IMR-90 (cell line): Measurements from ENCODE around the gene EPB41L2. TPM values are rescaled to one million over a fixed set of nuclear protein-coding genes. Genes with fewer than 3 reads are reported as not detected.
"Not testable (repeated sequence)": the region's sequence is repeated elsewhere in the genome, so short reads cannot be mapped to it uniquely, and the experiment has no call there.

Experiments used
- ATAC-seq: fragments of 200-7000 bp; cut with Tn5 transposase; 2 replicates; pipeline ENCODE4 v1.9.1; 2020; ENCODE audit warnings: low read depth, mild to moderate bottlenecking, moderate library complexity
- BruUV-seq: library from RNA; stranded (reverse); fragments of 400-500 nt; replicated peaks from 2 replicates; lab custom pipeline; 2021; lab: Mats Ljungman, UMichigan
- CTCF ChIA-PET: fragments of 300-600 bp; formaldehyde crosslinking; extraction: SDS; loops from one replicate; lab custom pipeline; 2021; ENCODE audit warnings: antibody characterized with exemption; lab: Yijun Ruan, JAX
- POLR2A ChIA-PET: fragments of 300-600 bp; sonication (Branson Sonifier 250); formaldehyde crosslinking; loops from one replicate; lab custom pipeline; 2022; ENCODE audit warnings: antibody characterized with exemption; ENCODE audit not compliant: unreplicated experiment; lab: Charles Lee
- DNase-seq: peaks from one replicate; pipeline ENCODE4 v3.0.0; 2013
- H2AFZ ChIP-seq: replicated peaks from 2 replicates; pipeline ENCODE3; 2013; ENCODE audit warnings: low read length, mild to moderate bottlenecking; ENCODE audit not compliant: poor library complexity
- H2AK5ac ChIP-seq: 2 replicates; pipeline ENCODE4 v1.6.1; 2013; ENCODE audit warnings: low read depth, low read length, inconsistent platforms
- H2AK9ac ChIP-seq: replicated peaks from 2 replicates; pipeline ENCODE3; 2013; ENCODE audit warnings: mild to moderate bottlenecking, low read depth, low read length, moderate library complexity; ENCODE audit not compliant: poor library complexity
- H2BK120ac ChIP-seq: 2 replicates; pipeline ENCODE4 v1.6.1; 2013; ENCODE audit warnings: low read depth, low read length, inconsistent platforms
- H2BK15ac ChIP-seq: 3 replicates; pipeline ENCODE4 v1.6.1; 2013; ENCODE audit warnings: low read depth, low read length, inconsistent platforms
- H2BK20ac ChIP-seq: 2 replicates; pipeline ENCODE4 v1.6.1; 2013; ENCODE audit warnings: low read depth, mild to moderate bottlenecking, inconsistent platforms, low read length, moderate library complexity
- H2BK5ac ChIP-seq: 2 replicates; pipeline ENCODE4 v1.6.1; 2013; ENCODE audit warnings: mild to moderate bottlenecking, low read depth, low read length, inconsistent platforms; ENCODE audit not compliant: poor library complexity, severe bottlenecking
- H3K14ac ChIP-seq: replicated peaks from 2 replicates; pipeline ENCODE4 v1.6.1; 2013; ENCODE audit warnings: low read depth, low read length, inconsistent platforms
- H3K18ac ChIP-seq: 2 replicates; pipeline ENCODE4 v1.6.1; 2013; ENCODE audit warnings: low read depth, low read length, control low read depth
- H3K23ac ChIP-seq: 2 replicates; pipeline ENCODE4 v1.6.1; 2013; ENCODE audit warnings: low read depth, low read length, inconsistent platforms
- H3K27ac ChIP-seq: 2 replicates; pipeline ENCODE4 v1.5.1; 2013; ENCODE audit warnings: mild to moderate bottlenecking, control low read depth, low read length; ENCODE audit not compliant: insufficient read depth
- H3K27me3 ChIP-seq: 2 replicates; pipeline ENCODE4 v1.6.1; 2013; ENCODE audit warnings: low read length; ENCODE audit not compliant: control insufficient read depth, insufficient read depth
- H3K36me3 ChIP-seq: 2 replicates; pipeline ENCODE4 v1.6.1; 2013; ENCODE audit warnings: low read length, mixed read lengths; ENCODE audit not compliant: control insufficient read depth, insufficient read depth
- H3K4ac ChIP-seq: 2 replicates; pipeline ENCODE4 v1.6.1; 2013; ENCODE audit warnings: low read depth, low read length, inconsistent platforms
- H3K4me1 ChIP-seq: 2 replicates; pipeline ENCODE4 v1.6.1; 2013; ENCODE audit warnings: low read length, mixed read lengths; ENCODE audit not compliant: control insufficient read depth, insufficient read depth
- H3K4me2 ChIP-seq: 2 replicates; pipeline ENCODE4 v1.6.1; 2013; ENCODE audit warnings: low read depth, mild to moderate bottlenecking, control low read depth, low read length, moderate library complexity
- H3K4me3 ChIP-seq: 2 replicates; pipeline ENCODE4 v1.5.1; 2013; ENCODE audit warnings: low read depth, mild to moderate bottlenecking, control low read depth, low read length, moderate library complexity; ENCODE audit not compliant: insufficient read depth
- H3K56ac ChIP-seq: 2 replicates; pipeline ENCODE4 v1.6.1; 2013; ENCODE audit warnings: low read length, inconsistent platforms; ENCODE audit not compliant: insufficient read depth; ENCODE audit errors: extremely low read depth
- H3K79me1 ChIP-seq, 2 experiments: 2 replicates each; pipeline ENCODE4 v1.6.1; 2013; ENCODE audit warnings: low read length in 2 of 2, inconsistent platforms in 1 of 2, low read depth in 1 of 2
- H3K9ac ChIP-seq: 2 replicates; pipeline ENCODE4 v1.6.1; 2013; ENCODE audit warnings: low read depth, low read length, control low read depth
- H3K9me1 ChIP-seq: 2 replicates; pipeline ENCODE4 v1.6.1; 2013; ENCODE audit warnings: low read length, inconsistent platforms; ENCODE audit not compliant: insufficient read depth
- H3K9me3 ChIP-seq: 2 replicates; pipeline ENCODE4 v1.6.1; 2013; ENCODE audit warnings: low read length; ENCODE audit not compliant: control insufficient read depth, insufficient read depth
- H4K20me1 ChIP-seq: 2 replicates; pipeline ENCODE4 v1.6.1; 2013; ENCODE audit warnings: low read length, inconsistent platforms; ENCODE audit not compliant: insufficient read depth
- H4K5ac ChIP-seq: 2 replicates; pipeline ENCODE4 v1.6.1; 2013; ENCODE audit warnings: mild to moderate bottlenecking, low read depth, low read length, control low read depth
- H4K8ac ChIP-seq, 2 experiments: 2 replicates each; pipeline ENCODE4 v1.6.1; 2013; ENCODE audit warnings: low read depth in 2 of 2, low read length in 2 of 2, control low read depth in 1 of 2, inconsistent platforms in 1 of 2
- H4K91ac ChIP-seq: 2 replicates; pipeline ENCODE4 v1.6.1; 2013; ENCODE audit warnings: low read depth, low read length, inconsistent platforms; ENCODE audit not compliant: insufficient read depth
- WGBS, 2 experiments: methylation state at CpG; one replicate each; pipeline versions ENCODE4 v1.1.5 to v1.1.7; 2013; ENCODE audit warnings: missing lambda C conversion rate in 2 of 2; ENCODE audit not compliant: insufficient read length in 1 of 2; ENCODE audit errors: extremely low coverage in 2 of 2; 5-methylcytosine and 5-hydroxymethylcytosine counted together
- dilution Hi-C: fragments of 300-500 bp; cut with HindIII; formaldehyde crosslinking; loops from one replicate; pipeline ENCODE4 v1.14.3; 2018; ENCODE audit warnings: low sequenced_read_pairs; ENCODE audit not compliant: unreplicated experiment
- in situ Hi-C: fragments of 300-500 bp; cut with MboI; formaldehyde crosslinking; loops from 3 replicates; pipeline ENCODE4 v1.14.3; 2019; ENCODE audit warnings: low sequenced_read_pairs, inconsistent platforms, mixed read lengths
- intact Hi-C: fragments of 100-400 bp; cut with micrococcal nuclease; formaldehyde crosslinking; loops from 2 replicates; pipeline ENCODE4 v1.10.0; 2022
- polyA plus RNA-seq, 3 experiments: library from polyadenylated mRNA; depleted of rRNA; stranded (reverse); fragments of >200 nt; gene quantifications; 2 replicates each; pipeline ENCODE4 v1.2.3, GENCODE V29; 2012; ENCODE audit warnings: low replicate concordance in 1 of 3
- total RNA-seq: library from RNA; depleted of rRNA; stranded (reverse); fragments of >200 nt; gene quantifications from 2 replicates; pipeline ENCODE4 v1.2.3, GENCODE V29; 2012

Gene EPB41L2
- total and polyA plus RNA-seq, 2 of the 4 experiments (the other 2 are of a cell fraction) = 85.7 to 99.8 TPM

- H3K27ac ChIP-seq, H3K4me1 ChIP-seq, H3K14ac ChIP-seq, H3K56ac ChIP-seq, ATAC-seq, H2AFZ ChIP-seq, POLR2A ChIA-PET, H3K23ac ChIP-seq, DNase-seq, H3K36me3 ChIP-seq, H3K27me3 ChIP-seq, H2AK5ac ChIP-seq, intact Hi-C loops, H2BK15ac ChIP-seq, H2AK9ac ChIP-seq, H4K91ac ChIP-seq, dilution Hi-C loops, H3K4me3 ChIP-seq, H3K4ac ChIP-seq, H3K9ac ChIP-seq, H2BK120ac ChIP-seq, in situ Hi-C loops, CTCF ChIA-PET, H2BK5ac ChIP-seq, H4K5ac ChIP-seq, H3K4me2 ChIP-seq, H4K8ac ChIP-seq, H2BK20ac ChIP-seq, H3K18ac ChIP-seq, H3K9me3 ChIP-seq, H3K9me1 ChIP-seq, BruUV-seq: not testable (repeated sequence)
- peaks cover 39 to 63% of the 10 kb centered on the region in 2 experiments for H3K79me1 ChIP-seq
- WGBS, 2 experiments = 93% methylated on average over 3 of the region's 5 CpGs; no CpG with 5 or more reads in 1 of the 2 experiments
- H4K20me1 ChIP-seq = peaks cover 24% of the 10 kb centered on the region
These were observed 75.5 kb downstream of the EPB41L2 start for GRCh38 chr6:130987539-130987938.
